C4-2B (cell line): ENCODE measurements around the gene ISX.

Experiments
- H3K27ac ChIP-seq: fragments of 450-650 bp; 2 replicates; pipeline ENCODE4 v1.5.1; 2017
- ZFX ChIP-seq: fragments of 450-650 bp; IDR thresholded peaks from 2 replicates; pipeline ENCODE4 v1.6.1; 2017
- TF ChIP-seq, protein P1 (sequence below): fragments of 450-650 bp; conservative IDR thresholded peaks from 2 replicates; pipeline ENCODE4 v1.5.1; 2017; ENCODE audit warnings: mild to moderate bottlenecking

Gene ISX

DNA sequence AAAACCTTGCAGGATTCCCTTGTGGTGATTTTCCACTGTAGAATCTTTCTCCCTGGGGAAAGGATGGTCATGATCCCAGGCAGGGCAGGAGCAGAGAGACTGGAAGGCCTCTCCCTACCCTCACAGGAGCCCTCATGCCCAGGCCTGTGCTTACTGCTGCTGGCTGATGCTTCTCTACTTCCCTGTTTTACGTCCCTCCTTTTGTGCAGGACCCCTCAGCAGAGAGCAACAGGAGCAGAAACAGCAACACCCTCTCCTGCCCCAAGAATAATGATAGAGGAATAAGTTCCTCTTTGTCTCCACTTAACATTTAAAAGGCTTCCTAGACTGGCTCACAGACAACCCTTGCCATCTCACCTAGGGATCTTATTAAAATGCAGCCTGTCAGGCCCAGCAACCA lies 3.6 kb downstream of the ISX start:
- TF ChIP-seq, protein P1, sequence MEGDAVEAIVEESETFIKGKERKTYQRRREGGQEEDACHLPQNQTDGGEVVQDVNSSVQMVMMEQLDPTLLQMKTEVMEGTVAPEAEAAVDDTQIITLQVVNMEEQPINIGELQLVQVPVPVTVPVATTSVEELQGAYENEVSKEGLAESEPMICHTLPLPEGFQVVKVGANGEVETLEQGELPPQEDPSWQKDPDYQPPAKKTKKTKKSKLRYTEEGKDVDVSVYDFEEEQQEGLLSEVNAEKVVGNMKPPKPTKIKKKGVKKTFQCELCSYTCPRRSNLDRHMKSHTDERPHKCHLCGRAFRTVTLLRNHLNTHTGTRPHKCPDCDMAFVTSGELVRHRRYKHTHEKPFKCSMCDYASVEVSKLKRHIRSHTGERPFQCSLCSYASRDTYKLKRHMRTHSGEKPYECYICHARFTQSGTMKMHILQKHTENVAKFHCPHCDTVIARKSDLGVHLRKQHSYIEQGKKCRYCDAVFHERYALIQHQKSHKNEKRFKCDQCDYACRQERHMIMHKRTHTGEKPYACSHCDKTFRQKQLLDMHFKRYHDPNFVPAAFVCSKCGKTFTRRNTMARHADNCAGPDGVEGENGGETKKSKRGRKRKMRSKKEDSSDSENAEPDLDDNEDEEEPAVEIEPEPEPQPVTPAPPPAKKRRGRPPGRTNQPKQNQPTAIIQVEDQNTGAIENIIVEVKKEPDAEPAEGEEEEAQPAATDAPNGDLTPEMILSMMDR, result no peak
- no peak for TF ChIP-seq ZFX
- H3K27ac ChIP-seq, result peak overlapping the region; percentile 57

DNA sequence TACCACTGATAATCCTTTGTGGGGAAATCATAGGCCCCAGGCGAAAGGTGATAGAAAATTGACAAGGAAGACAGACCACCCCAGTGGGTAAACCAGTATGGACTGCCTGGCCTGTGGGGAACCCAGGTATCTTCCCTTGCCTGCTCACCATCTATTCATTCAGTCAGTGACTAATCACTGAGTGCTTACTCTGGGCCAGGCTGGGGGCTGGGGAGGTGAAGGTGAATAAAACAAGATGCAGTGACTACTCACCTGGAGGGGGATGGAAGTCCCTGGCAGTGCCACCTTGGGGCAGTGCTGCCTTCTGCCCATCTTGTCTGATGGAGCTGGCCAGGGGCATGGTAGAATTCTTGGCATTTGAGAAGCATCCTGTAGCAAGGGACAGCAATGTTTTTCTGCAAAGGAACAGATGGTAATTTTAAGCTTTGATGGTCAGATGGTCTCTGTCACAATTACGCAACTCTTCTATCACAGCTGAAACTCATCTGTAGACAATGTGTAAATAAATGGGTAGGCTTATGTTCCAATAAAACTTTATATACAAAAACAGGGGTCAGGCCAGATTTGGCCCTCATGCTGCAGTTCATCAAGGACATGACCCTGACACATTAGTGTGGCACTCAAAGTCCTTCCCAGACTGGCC lies 4.6 kb downstream of the ISX start:
- TF ChIP-seq, protein P1, result no peak
- TF ChIP-seq ZFX, result no peak
- peak overlapping the region; percentile 57 for H3K27ac ChIP-seq

DNA sequence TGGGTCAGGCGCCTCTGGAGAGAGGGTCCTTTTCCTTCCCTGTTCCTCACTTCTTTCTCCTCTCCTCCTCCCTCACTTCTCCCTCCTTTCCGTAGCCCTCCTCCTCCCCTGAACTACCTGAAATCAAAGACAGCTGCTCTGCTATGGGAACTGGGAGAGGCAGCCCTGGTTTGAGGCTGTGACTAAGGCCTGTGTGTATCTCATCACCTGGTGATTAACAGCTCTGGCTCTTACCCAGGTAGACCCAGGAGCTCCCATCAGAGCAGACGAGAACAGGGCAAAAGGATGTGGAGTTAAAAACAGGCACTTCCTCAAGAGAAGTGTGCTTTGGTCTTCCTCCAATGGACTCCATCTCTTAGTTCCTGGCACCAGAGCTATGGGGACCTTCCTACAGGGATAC lies 5.8 kb downstream of the ISX start:
- H3K27ac ChIP-seq, result peak overlapping the region; percentile 57; the same call in 1 of the 2 replicates
- TF ChIP-seq ZFX, result no peak
- TF ChIP-seq, protein P1, result no peak

DNA sequence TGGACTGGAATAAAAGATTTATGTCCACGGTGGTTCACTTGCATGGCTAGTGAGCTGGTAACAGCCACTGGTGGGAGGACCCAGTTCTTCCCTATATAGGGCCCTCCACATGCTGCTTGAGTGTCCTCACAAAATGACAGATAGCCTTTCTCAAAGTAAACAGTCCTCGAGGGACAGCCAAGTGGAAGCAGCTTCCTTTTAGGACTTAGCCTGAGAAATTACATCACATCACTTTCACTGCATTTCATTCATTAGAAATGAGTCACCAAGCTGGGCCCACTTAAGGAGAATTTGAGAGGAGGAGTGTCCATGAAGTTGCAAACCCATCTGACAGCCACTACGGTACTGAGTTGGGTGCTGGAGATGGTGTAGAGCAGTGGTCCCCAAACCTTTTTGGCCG lies 7.0 kb downstream of the ISX start:
- H3K27ac ChIP-seq, result no peak overlapping the region
- TF ChIP-seq, protein P1, result no peak
- TF ChIP-seq ZFX, result no peak

DNA sequence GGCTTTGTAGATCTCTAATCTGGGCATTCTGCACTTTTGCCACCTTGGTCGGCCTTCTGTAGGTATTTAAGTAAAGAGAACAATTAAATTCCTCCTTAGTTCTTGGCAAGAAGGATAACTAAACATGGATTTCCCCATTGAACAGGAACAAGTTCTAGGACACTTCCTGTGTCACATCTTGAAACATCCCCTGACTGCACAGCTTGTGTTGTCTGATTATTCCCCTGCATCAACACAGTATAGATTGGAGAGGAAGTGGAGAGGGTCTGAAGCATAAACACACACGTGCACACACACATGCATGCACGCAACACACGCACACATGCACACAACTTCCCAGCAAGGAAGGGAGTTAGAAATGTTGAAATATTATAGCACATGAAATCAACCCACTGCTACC lies 8.6 kb downstream of the ISX start:
- TF ChIP-seq, protein P1, result no peak
- TF ChIP-seq ZFX, result no peak
- H3K27ac ChIP-seq, result no peak overlapping the region

DNA sequence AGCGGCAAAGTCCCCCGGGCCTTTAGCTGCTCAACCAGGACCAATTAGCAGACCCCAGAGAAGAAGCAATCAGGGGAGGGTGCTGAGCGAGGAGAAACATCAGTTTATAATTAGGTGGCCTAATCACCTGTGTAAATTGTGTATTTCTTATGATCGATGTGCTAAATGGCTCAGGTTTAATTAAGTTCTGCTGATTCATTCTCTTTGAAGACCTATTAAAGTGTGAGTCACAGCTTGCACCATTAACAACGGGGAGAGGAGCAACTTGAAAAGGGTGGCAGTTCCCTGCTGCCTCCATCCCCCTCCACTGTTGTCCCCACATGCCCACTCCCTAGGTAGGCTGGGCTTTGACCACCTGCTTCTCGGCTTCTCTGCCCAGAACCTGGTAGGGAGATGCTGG lies 10.7 kb downstream of the ISX start:
- no peak overlapping the region for H3K27ac ChIP-seq
- TF ChIP-seq ZFX, result no peak
- TF ChIP-seq, protein P1, result no peak

DNA sequence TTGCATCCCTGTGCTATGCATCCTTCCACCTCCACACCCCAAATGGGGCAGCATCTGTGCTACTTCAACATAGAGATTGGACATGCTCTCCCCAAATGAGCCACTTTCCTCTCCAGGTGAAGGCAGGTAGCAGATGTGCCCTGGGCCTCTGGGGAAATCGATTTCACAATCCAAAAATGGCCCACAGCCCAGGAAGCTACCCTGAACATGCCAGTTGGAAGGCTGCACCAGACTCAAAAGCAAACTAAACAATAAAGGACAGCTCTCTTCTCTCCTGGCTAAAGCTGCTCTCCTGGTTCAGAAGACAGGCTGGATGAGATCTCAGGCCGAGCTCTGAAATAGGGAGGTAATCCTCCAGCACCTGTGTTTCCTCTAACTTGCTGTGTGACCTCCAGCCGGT lies 19.7 kb downstream of the ISX start:
- TF ChIP-seq ZFX, result no peak
- TF ChIP-seq, protein P1, result no peak
- peak overlapping the region; percentile 61 for H3K27ac ChIP-seq
